ENCODE data around the gene FHOD3. TPM values are rescaled to one million over a fixed set of nuclear protein-coding genes. Genes with fewer than 3 reads are reported as not detected.

Gene FHOD3
- total and polyA plus RNA-seq, 2 of the 4 experiments (the other 2 are of a cell fraction): 14.6 to 16.0 TPM

DNA sequence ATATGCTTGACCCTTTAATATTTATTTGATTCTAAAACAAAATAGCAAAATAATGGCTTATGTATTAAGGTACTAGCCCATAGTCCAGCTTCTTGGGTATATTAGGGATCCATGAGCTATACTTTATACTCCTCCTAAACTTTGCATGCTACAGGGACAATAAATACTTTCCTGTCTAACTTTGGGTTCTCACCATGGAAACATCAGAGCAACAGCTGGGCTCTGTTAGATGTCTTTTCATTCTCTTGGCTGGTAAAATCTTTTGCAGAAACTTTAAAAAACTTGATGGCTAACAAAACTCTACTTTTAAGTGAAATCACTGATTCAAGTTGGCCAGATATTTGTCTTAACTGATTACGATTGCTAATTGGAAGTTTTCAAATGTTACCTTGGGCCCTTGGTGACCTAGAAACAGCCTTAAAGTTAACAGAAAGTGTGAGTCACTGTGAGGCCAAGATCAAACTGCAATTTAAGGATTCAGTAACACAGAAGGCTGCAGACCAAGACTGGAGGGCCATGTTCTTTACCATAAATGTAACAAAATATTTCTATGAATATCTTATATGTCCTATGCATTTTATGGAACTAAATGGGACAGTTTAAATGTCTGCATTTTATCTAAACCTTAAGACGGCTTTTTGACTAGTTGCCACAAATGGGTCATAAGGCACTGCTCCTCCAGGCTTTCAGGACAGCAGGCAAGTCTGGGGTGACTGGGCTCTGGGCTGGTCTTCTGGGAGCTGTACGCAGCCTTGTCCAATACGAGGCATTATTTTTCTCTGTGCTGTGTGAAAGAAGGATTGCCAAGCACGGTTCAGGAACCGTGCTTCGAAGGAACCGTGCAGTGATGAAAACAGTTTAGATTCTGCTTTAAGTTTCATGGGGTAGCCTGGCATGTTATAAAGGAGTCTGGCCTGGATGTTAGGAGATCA, 342.8 kb downstream of the FHOD3 start:
- no peak overlapping the region; the same call in 1 of the 2 replicates for H3K4me2 ChIP-seq (ENCODE audit: low read depth, low read length)
- CTCF ChIA-PET: interaction anchor here (1.4 kb wide), 1 partner anchor 48 kb away, joined by 5 read pairs; no protein-coding TSS in a partner anchor
- no CpG with 5 or more reads among the region's 8 CpGs for WGBS, 2 experiments (ENCODE audit: extremely low coverage in 2 of 2, insufficient read length in 1 of 2)
- no peaks in the 10 kb centered on the region for H3K27me3 ChIP-seq (ENCODE audit: control insufficient read depth, insufficient read depth, low read length)
- H3K4me1 ChIP-seq (ENCODE audit: control insufficient read depth, insufficient read depth, low read length): peaks cover 21% of the 10 kb centered on the region
- H2AFZ ChIP-seq (replicated peaks; ENCODE audit: low read length, poor library complexity): no peak overlapping the region
- H3K9ac ChIP-seq (ENCODE audit: low read depth, low read length): no peak overlapping the region
- H4K20me1 ChIP-seq (ENCODE audit: insufficient read depth, low read length): no peaks in the 10 kb centered on the region
- H3K14ac ChIP-seq (replicated peaks; ENCODE audit: low read depth, low read length): no peak overlapping the region
- H4K91ac ChIP-seq (ENCODE audit: insufficient read depth, low read depth, low read length): no peak overlapping the region
- H4K8ac ChIP-seq (ENCODE audit: low read depth in 2 of 2, low read length in 2 of 2): no peak overlapping the region
- H2BK20ac ChIP-seq (ENCODE audit: low read depth, low read length): no peak overlapping the region
- H3K56ac ChIP-seq (ENCODE audit: extremely low read depth, insufficient read depth, low read length): no peak overlapping the region
- POLR2A ChIA-PET (ENCODE audit: unreplicated experiment): no interaction called here
- no peaks in the 10 kb centered on the region for H3K36me3 ChIP-seq (ENCODE audit: control insufficient read depth, insufficient read depth, low read length)
- no peak overlapping the region for H3K4me3 ChIP-seq (ENCODE audit: insufficient read depth, low read depth, low read length)
- no peak overlapping the region for H2BK15ac ChIP-seq (ENCODE audit: low read depth, low read length)
- peak overlapping the region; percentile 13; the same call in 1 of the 2 replicates for H3K27ac ChIP-seq (ENCODE audit: insufficient read depth, low read length)
- H3K23ac ChIP-seq (ENCODE audit: low read depth, low read length): no peak overlapping the region
- no peak overlapping the region for H2AK9ac ChIP-seq (replicated peaks; ENCODE audit: low read depth, low read length, poor library complexity)
- H3K18ac ChIP-seq (ENCODE audit: low read depth, low read length): no peak overlapping the region; the same call in 1 of the 2 replicates
- in situ Hi-C loops (cut with MboI; ENCODE audit: low sequenced_read_pairs): no loop called here
- no TSS peak for BruUV-seq (replicated peaks)
- no peak for TF ChIP-seq CEBPB (IDR thresholded peaks at IDR 0.05; ENCODE audit: low read depth, low read length)
- no peak for TF ChIP-seq MAFK (IDR thresholded peaks at IDR 0.05; ENCODE audit: low read depth, low read length)
- TF ChIP-seq RCOR1 (IDR thresholded peaks at IDR 0.05; ENCODE audit: insufficient replicate concordance, low read length): no peak
- TF ChIP-seq FOS (IDR thresholded peaks at IDR 0.05; ENCODE audit: low read depth, low read length): no peak
- TF ChIP-seq RFX5 (IDR thresholded peaks at IDR 0.05; ENCODE audit: low read depth, low read length): no peak
- TF ChIP-seq, protein P1, sequence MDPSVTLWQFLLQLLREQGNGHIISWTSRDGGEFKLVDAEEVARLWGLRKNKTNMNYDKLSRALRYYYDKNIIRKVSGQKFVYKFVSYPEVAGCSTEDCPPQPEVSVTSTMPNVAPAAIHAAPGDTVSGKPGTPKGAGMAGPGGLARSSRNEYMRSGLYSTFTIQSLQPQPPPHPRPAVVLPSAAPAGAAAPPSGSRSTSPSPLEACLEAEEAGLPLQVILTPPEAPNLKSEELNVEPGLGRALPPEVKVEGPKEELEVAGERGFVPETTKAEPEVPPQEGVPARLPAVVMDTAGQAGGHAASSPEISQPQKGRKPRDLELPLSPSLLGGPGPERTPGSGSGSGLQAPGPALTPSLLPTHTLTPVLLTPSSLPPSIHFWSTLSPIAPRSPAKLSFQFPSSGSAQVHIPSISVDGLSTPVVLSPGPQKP (IDR thresholded peaks at IDR 0.05; ENCODE audit: borderline replicate concordance, low read depth, low read length): no peak
- TF ChIP-seq RAD21 (IDR thresholded peaks at IDR 0.05; ENCODE audit: low read length): no peak
- TF ChIP-seq POLR2A (IDR thresholded peaks at IDR 0.05; ENCODE audit: low read depth, low read length): no peak
- TF ChIP-seq SMC3 (IDR thresholded peaks at IDR 0.05; ENCODE audit: low read depth, low read length): no peak
- TF ChIP-seq MXI1 (IDR thresholded peaks at IDR 0.05; ENCODE audit: borderline replicate concordance, low read depth, low read length): no peak
- TF ChIP-seq BHLHE40 (IDR thresholded peaks at IDR 0.05; ENCODE audit: low read depth, low read length): no peak
- no peak for TF ChIP-seq NFE2L2 (IDR thresholded peaks at IDR 0.05; ENCODE audit: low read depth, low read length)
- no peak for TF ChIP-seq MAZ (IDR thresholded peaks at IDR 0.05; ENCODE audit: borderline replicate concordance, low read depth, low read length)
- H2BK5ac ChIP-seq (ENCODE audit: low read depth, low read length, poor library complexity, severe bottlenecking): no peak overlapping the region
- no peaks in the 10 kb centered on the region for H3K9me3 ChIP-seq (ENCODE audit: control insufficient read depth, insufficient read depth, low read length)
- intact Hi-C loops (cut with micrococcal nuclease): no loop called here
- H3K9me1 ChIP-seq (ENCODE audit: insufficient read depth, low read length): 0 out of 2 replicates have a peak, but pooled peaks cover 4% of the 10 kb centered on the region
- H2BK120ac ChIP-seq (ENCODE audit: low read depth, low read length): no peak overlapping the region
- peak; percentile 28 for DNase-seq
- dilution Hi-C loops (cut with HindIII; ENCODE audit: low sequenced_read_pairs, unreplicated experiment): no loop called here
- no peak overlapping the region for H3K4ac ChIP-seq (ENCODE audit: low read depth, low read length)
- H4K5ac ChIP-seq (ENCODE audit: low read depth, low read length): no peak overlapping the region; the same call in 1 of the 2 replicates
- H3K79me1 ChIP-seq (ENCODE audit: low read depth in 1 of 2, low read length in 2 of 2): no peaks in the 10 kb centered on the region
- ATAC-seq (ENCODE audit: low read depth): peak; percentile 71
- H2AK5ac ChIP-seq (ENCODE audit: low read depth, low read length): no peak overlapping the region

Measured in IMR-90 (cell line).